Measurements from ENCODE around the gene SIMC1. TPM values are rescaled to one million over a fixed set of nuclear protein-coding genes. Genes with fewer than 3 reads are reported as not detected.

SIMC1 gene
- total RNA-seq, 1 experiment from 2014 or later = 17.9 TPM

DNA sequence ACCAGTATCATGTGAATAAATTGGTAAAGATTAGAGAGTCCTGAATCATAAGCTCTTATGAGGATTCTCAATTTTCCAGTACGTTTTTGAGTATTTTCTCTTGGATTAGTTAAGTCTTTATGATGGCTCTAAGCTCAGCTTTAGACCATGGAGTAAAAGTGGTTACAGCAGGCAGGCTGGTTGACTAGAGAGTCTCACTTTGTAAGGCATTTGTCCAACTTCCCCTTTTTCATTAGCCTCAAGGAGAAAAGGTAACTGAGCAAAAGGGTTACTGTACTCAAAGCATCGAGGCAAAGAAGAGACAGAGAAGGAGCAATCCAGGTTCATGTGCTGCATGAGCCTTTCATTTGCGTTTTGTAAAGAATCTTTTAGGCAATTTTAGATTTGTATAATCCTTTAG, 141.7 kb downstream of the SIMC1 start (continued):
- TF ChIP-seq, protein P1, sequence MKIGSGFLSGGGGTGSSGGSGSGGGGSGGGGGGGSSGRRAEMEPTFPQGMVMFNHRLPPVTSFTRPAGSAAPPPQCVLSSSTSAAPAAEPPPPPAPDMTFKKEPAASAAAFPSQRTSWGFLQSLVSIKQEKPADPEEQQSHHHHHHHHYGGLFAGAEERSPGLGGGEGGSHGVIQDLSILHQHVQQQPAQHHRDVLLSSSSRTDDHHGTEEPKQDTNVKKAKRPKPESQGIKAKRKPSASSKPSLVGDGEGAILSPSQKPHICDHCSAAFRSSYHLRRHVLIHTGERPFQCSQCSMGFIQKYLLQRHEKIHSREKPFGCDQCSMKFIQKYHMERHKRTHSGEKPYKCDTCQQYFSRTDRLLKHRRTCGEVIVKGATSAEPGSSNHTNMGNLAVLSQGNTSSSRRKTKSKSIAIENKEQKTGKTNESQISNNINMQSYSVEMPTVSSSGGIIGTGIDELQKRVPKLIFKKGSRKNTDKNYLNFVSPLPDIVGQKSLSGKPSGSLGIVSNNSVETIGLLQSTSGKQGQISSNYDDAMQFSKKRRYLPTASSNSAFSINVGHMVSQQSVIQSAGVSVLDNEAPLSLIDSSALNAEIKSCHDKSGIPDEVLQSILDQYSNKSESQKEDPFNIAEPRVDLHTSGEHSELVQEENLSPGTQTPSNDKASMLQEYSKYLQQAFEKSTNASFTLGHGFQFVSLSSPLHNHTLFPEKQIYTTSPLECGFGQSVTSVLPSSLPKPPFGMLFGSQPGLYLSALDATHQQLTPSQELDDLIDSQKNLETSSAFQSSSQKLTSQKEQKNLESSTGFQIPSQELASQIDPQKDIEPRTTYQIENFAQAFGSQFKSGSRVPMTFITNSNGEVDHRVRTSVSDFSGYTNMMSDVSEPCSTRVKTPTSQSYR (CRISPR knock-in tag; IDR thresholded peaks at IDR 0.05) = no peak
- TF ChIP-seq ZNF671 (CRISPR knock-in tag; IDR thresholded peaks at IDR 0.05) (no peak), ZNF317 (CRISPR knock-in tag; IDR thresholded peaks at IDR 0.05; ENCODE audit: borderline replicate concordance, low read depth) (no peak), TCF7 (CRISPR knock-in tag; IDR thresholded peaks at IDR 0.05; ENCODE audit: low read depth) (no peak), ELF4 (CRISPR knock-in tag; IDR thresholded peaks at IDR 0.05; ENCODE audit: low read depth) (no peak)
- TF ChIP-seq, protein P2, sequence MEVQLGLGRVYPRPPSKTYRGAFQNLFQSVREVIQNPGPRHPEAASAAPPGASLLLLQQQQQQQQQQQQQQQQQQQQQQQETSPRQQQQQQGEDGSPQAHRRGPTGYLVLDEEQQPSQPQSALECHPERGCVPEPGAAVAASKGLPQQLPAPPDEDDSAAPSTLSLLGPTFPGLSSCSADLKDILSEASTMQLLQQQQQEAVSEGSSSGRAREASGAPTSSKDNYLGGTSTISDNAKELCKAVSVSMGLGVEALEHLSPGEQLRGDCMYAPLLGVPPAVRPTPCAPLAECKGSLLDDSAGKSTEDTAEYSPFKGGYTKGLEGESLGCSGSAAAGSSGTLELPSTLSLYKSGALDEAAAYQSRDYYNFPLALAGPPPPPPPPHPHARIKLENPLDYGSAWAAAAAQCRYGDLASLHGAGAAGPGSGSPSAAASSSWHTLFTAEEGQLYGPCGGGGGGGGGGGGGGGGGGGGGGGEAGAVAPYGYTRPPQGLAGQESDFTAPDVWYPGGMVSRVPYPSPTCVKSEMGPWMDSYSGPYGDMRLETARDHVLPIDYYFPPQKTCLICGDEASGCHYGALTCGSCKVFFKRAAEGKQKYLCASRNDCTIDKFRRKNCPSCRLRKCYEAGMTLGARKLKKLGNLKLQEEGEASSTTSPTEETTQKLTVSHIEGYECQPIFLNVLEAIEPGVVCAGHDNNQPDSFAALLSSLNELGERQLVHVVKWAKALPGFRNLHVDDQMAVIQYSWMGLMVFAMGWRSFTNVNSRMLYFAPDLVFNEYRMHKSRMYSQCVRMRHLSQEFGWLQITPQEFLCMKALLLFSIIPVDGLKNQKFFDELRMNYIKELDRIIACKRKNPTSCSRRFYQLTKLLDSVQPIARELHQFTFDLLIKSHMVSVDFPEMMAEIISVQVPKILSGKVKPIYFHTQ (CRISPR knock-in tag; IDR thresholded peaks at IDR 0.05) = no peak

DNA sequence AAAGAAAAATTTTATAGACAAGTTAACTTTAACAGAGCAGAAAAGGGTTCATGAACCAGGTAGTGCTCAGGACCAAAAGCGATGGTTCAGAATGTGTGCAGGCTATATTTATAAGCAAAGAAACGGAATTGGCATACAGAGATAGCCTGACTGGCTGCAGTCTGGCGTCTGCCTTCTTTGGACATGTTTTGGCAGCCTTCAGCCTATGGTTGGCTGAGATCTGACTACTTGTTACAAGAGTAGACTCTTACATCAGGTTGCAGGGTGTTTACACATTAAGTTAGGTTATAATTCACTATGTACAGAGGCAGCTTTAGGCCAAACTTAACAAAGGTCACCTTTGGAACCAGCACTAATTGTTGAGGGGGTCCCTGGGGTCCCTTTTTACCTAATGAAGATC, 143.2 kb downstream of the SIMC1 start:
- CTCF ChIA-PET = no interaction called here
- H3K4me3 Mint-ChIP-seq = no peak overlapping the region
- H3K36me3 Mint-ChIP-seq = peaks cover 53% of the 10 kb centered on the region
- H3K27ac Mint-ChIP-seq = no peak overlapping the region
- ATAC-seq = no peak
- H3K4me1 Mint-ChIP-seq = peaks cover 3% of the 10 kb centered on the region; the same call in 1 of the 2 replicates
- POLR2A ChIA-PET = no interaction called here
- no peaks in the 10 kb centered on the region for H3K27me3 Mint-ChIP-seq (ENCODE audit: low read depth)
- TF ChIP-seq TEAD4 (CRISPR knock-in tag; IDR thresholded peaks at IDR 0.05) (no peak), ZBTB21 (CRISPR knock-in tag; IDR thresholded peaks at IDR 0.05; ENCODE audit: borderline replicate concordance) (no peak), TCF7 (CRISPR knock-in tag; IDR thresholded peaks at IDR 0.05; ENCODE audit: low read depth) (no peak), ESRRA (CRISPR knock-in tag; IDR thresholded peaks at IDR 0.05; ENCODE audit: borderline replicate concordance) (no peak), GABPB1 (CRISPR knock-in tag; IDR thresholded peaks at IDR 0.05) (no peak), NFYB (CRISPR knock-in tag; conservative IDR thresholded peaks at IDR 0.05; ENCODE audit: low read depth) (no peak), EMX1 (CRISPR knock-in tag; IDR thresholded peaks at IDR 0.05) (no peak), ETV6 (CRISPR knock-in tag; IDR thresholded peaks at IDR 0.05) (no peak)
- TF ChIP-seq, protein P3, sequence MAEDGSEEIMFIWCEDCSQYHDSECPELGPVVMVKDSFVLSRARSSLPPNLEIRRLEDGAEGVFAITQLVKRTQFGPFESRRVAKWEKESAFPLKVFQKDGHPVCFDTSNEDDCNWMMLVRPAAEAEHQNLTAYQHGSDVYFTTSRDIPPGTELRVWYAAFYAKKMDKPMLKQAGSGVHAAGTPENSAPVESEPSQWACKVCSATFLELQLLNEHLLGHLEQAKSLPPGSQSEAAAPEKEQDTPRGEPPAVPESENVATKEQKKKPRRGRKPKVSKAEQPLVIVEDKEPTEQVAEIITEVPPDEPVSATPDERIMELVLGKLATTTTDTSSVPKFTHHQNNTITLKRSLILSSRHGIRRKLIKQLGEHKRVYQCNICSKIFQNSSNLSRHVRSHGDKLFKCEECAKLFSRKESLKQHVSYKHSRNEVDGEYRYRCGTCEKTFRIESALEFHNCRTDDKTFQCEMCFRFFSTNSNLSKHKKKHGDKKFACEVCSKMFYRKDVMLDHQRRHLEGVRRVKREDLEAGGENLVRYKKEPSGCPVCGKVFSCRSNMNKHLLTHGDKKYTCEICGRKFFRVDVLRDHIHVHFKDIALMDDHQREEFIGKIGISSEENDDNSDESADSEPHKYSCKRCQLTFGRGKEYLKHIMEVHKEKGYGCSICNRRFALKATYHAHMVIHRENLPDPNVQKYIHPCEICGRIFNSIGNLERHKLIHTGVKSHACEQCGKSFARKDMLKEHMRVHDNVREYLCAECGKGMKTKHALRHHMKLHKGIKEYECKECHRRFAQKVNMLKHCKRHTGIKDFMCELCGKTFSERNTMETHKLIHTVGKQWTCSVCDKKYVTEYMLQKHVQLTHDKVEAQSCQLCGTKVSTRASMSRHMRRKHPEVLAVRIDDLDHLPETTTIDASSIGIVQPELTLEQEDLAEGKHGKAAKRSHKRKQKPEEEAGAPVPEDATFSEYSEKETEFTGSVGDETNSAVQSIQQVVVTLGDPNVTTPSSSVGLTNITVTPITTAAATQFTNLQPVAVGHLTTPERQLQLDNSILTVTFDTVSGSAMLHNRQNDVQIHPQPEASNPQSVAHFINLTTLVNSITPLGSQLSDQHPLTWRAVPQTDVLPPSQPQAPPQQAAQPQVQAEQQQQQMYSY (CRISPR knock-in tag; IDR thresholded peaks at IDR 0.05) = no peak
- TF ChIP-seq, protein P4, sequence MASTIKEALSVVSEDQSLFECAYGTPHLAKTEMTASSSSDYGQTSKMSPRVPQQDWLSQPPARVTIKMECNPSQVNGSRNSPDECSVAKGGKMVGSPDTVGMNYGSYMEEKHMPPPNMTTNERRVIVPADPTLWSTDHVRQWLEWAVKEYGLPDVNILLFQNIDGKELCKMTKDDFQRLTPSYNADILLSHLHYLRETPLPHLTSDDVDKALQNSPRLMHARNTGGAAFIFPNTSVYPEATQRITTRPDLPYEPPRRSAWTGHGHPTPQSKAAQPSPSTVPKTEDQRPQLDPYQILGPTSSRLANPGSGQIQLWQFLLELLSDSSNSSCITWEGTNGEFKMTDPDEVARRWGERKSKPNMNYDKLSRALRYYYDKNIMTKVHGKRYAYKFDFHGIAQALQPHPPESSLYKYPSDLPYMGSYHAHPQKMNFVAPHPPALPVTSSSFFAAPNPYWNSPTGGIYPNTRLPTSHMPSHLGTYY (CRISPR knock-in tag; IDR thresholded peaks at IDR 0.05) = no peak
- TF ChIP-seq, protein P5, sequence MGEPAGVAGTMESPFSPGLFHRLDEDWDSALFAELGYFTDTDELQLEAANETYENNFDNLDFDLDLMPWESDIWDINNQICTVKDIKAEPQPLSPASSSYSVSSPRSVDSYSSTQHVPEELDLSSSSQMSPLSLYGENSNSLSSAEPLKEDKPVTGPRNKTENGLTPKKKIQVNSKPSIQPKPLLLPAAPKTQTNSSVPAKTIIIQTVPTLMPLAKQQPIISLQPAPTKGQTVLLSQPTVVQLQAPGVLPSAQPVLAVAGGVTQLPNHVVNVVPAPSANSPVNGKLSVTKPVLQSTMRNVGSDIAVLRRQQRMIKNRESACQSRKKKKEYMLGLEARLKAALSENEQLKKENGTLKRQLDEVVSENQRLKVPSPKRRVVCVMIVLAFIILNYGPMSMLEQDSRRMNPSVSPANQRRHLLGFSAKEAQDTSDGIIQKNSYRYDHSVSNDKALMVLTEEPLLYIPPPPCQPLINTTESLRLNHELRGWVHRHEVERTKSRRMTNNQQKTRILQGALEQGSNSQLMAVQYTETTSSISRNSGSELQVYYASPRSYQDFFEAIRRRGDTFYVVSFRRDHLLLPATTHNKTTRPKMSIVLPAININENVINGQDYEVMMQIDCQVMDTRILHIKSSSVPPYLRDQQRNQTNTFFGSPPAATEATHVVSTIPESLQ (CRISPR knock-in tag; IDR thresholded peaks at IDR 0.05) = no peak
- TF ChIP-seq, protein P6, sequence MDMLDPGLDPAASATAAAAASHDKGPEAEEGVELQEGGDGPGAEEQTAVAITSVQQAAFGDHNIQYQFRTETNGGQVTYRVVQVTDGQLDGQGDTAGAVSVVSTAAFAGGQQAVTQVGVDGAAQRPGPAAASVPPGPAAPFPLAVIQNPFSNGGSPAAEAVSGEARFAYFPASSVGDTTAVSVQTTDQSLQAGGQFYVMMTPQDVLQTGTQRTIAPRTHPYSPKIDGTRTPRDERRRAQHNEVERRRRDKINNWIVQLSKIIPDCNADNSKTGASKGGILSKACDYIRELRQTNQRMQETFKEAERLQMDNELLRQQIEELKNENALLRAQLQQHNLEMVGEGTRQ (CRISPR knock-in tag; IDR thresholded peaks at IDR 0.05) = no peak
- TF ChIP-seq, protein P7, sequence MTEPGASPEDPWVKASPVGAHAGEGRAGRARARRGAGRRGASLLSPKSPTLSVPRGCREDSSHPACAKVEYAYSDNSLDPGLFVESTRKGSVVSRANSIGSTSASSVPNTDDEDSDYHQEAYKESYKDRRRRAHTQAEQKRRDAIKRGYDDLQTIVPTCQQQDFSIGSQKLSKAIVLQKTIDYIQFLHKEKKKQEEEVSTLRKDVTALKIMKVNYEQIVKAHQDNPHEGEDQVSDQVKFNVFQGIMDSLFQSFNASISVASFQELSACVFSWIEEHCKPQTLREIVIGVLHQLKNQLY (CRISPR knock-in tag; IDR thresholded peaks at IDR 0.05) = no peak
- H3K9me3 Mint-ChIP-seq = no peaks in the 10 kb centered on the region
- no peak for DNase-seq (ENCODE audit: low spot score)
